CD4-positive, CD25-positive, alpha-beta regulatory T cell (primary cell): Measurements from ENCODE around the gene KCNIP4. TPM values are rescaled to one million over a fixed set of nuclear protein-coding genes. Genes with fewer than 3 reads are reported as not detected.

ENCODE experiments used
- ATAC-seq, 2 donors: fragments of 150-1000 bp; cut with Tn5 transposase; one replicate each; pipeline ENCODE4 v1.10.0; 2021; ENCODE audit warnings: low read depth in 2 of 2, moderate number of reproducible peaks in 2 of 2, moderate library complexity in 1 of 2
- DNase-seq, 3 donors: peaks; one replicate each; pipeline versions ENCODE4 v3.0.0 to v3.0.0-alpha.2; 2012 to 2022; ENCODE audit warnings: mixed read lengths in 1 of 3
- H3K27ac ChIP-seq: one replicate; pipeline ENCODE4 v1.7.0; 2013; ENCODE audit warnings: mild to moderate bottlenecking, low read length; ENCODE audit not compliant: insufficient read depth, poor library complexity, severe bottlenecking
- H3K27me3 ChIP-seq: one replicate; pipeline ENCODE4 v1.7.0; 2013; ENCODE audit warnings: low read length; ENCODE audit not compliant: control insufficient read depth, insufficient read depth
- H3K36me3 ChIP-seq: one replicate; pipeline ENCODE4 v1.7.0; 2013; ENCODE audit warnings: mild to moderate bottlenecking, low read length, moderate library complexity; ENCODE audit not compliant: control insufficient read depth, insufficient read depth
- H3K4me1 ChIP-seq: 2 replicates; pipeline ENCODE4 v1.7.0; 2013; ENCODE audit warnings: mild to moderate bottlenecking, low read length; ENCODE audit not compliant: insufficient read depth, control insufficient read depth, poor library complexity, severe bottlenecking
- H3K4me3 ChIP-seq: one replicate; pipeline ENCODE4 v1.7.0; 2013; ENCODE audit warnings: low read depth, mild to moderate bottlenecking, low read length, moderate library complexity
- H3K9me3 ChIP-seq, 2 experiments: 1 replicate in 1 of 2; 2 replicates in 1 of 2; pipeline ENCODE4 v1.7.0; 2013; ENCODE audit warnings: low read length in 2 of 2, mild to moderate bottlenecking in 1 of 2, moderate library complexity in 1 of 2; ENCODE audit not compliant: control insufficient read depth in 2 of 2
- H3K27ac Mint-ChIP-seq, 3 donors: one replicate each; pipeline ENCODE4 v1.8.0; 2020 to 2022; ENCODE audit warnings: mild to moderate bottlenecking in 3 of 3, mixed read lengths in 3 of 3, moderate library complexity in 2 of 3
- H3K27me3 Mint-ChIP-seq: one replicate; pipeline ENCODE4 v1.8.0; 2022; ENCODE audit warnings: mild to moderate bottlenecking, mixed read lengths
- H3K36me3 Mint-ChIP-seq: one replicate; pipeline ENCODE4 v1.8.0; 2020; ENCODE audit warnings: mixed read lengths
- H3K4me1 Mint-ChIP-seq, 4 donors: one replicate each; pipeline ENCODE4 v1.8.0; 2020 to 2022; ENCODE audit warnings: mixed read lengths in 4 of 4, mild to moderate bottlenecking in 1 of 4
- H3K4me3 Mint-ChIP-seq, 4 donors: one replicate each; pipeline ENCODE4 v1.8.0; 2020 to 2022; ENCODE audit warnings: mild to moderate bottlenecking in 4 of 4, mixed read lengths in 4 of 4, moderate library complexity in 3 of 4
- H3K9me3 Mint-ChIP-seq, 7 donors: one replicate each; pipeline ENCODE4 v1.8.0; 2020 to 2022; ENCODE audit warnings: mixed read lengths in 7 of 7, mild to moderate bottlenecking in 3 of 7, moderate library complexity in 2 of 7
- polyA plus RNA-seq, 4 donors: library from polyadenylated mRNA; unstranded; fragments of 300-500 nt; fragmentation: Illumina TruSeq; gene quantifications; one replicate each; pipeline ENCODE4 v1.2.3, GENCODE V29; 2021
- total RNA-seq: library from RNA; stranded (reverse); gene quantifications from one replicate; pipeline ENCODE4 v1.2.3, GENCODE V29; 2022

The KCNIP4 gene
- total and polyA plus RNA-seq, 5 donors from 2014 or later = 0.09 to 0.24 TPM; not detected in 3

DNA sequence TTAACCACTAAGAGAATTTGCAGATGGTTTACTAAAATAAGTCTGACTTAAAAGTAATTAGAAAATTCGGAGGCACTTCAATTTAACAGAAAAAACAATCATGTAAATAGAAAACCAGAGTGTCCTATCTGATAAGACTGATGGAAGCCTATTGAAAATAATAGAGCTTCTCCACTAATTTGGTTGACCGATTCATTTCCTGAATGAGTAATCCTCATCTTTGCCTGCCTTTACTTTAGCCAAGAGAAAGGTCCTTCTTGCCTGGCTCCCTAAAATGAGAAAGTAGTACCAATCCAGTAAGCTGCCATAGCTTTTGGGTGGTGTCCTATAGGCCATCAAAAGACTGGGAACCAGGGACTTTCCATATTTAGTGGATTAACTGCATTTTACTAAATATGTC lies 48.4 kb downstream of the KCNIP4 start:
- no peaks in the 10 kb centered on the region for H3K27me3 ChIP-seq
- no peaks in the 10 kb centered on the region for H3K4me1 ChIP-seq
- Mint-ChIP-seq H3K27ac (no peak overlapping the region), H3K4me3 (no peak overlapping the region), H3K36me3 (no peaks in the 10 kb centered on the region), H3K27me3 (no peaks in the 10 kb centered on the region), H3K4me1 (no peaks in the 10 kb centered on the region), H3K9me3 (peaks cover 1 to 33% (median 7%) of the 10 kb centered on the region in 7 donors)
- no peak overlapping the region for H3K27ac ChIP-seq
- DNase-seq (no peak), ATAC-seq (no peak)
- no peaks in the 10 kb centered on the region for H3K9me3 ChIP-seq
- H3K36me3 ChIP-seq = no peaks in the 10 kb centered on the region
- H3K4me3 ChIP-seq = no peak overlapping the region

DNA sequence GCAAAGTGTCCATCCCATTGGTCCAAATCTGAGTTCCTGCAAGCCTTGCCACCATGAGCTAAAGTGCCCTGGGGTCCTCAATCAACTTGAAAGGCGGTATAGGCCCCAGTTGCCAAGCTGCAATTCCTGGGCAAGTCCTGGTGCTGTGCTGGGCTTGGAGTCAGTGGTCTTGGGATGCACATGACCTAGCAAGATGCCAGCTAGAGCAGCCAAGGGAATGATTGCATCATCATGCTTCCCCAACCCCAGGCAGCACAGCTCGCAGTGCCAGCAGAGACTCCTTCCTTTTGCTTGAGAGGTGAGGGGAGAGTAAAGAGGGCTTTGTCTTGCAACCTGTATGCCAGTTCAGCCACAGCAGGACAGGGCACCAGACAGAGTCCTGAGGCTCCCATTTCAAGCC lies 50.5 kb downstream of the KCNIP4 start:
- no peaks in the 10 kb centered on the region for H3K27me3 Mint-ChIP-seq
- no peak overlapping the region for H3K4me3 Mint-ChIP-seq
- no peaks in the 10 kb centered on the region for H3K4me1 Mint-ChIP-seq

DNA sequence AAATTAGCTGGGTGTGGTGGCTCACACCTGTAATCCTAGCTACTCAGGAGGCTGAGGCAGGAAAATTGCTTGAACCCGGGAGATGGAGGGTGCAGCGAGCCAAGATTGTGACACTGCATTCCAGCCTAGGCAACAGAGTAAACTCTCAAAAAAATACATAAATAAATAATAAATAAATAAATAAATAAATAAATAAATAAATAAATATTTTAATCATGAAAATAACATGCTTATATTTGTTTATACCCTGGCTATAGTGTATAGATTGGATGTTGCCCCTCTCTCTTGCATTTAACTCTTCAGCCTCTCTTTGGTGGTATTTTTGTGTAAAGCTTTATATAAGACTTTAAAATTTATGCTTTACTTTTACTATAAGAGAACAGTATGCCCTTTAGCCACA lies 51.8 kb downstream of the KCNIP4 start:
- H3K4me1 Mint-ChIP-seq = no peaks in the 10 kb centered on the region
- no peak overlapping the region for H3K27ac Mint-ChIP-seq
- DNase-seq (no peak), ATAC-seq (no peak)
- Histone ChIP-seq H3K4me3 (no peak overlapping the region), H3K4me1 (no peaks in the 10 kb centered on the region), H3K27ac (no peak overlapping the region), H3K36me3 (no peaks in the 10 kb centered on the region), H3K27me3 (no peaks in the 10 kb centered on the region), H3K9me3 (no peaks in the 10 kb centered on the region)
- H3K4me3 Mint-ChIP-seq = no peak overlapping the region
- no peaks in the 10 kb centered on the region for H3K36me3 Mint-ChIP-seq
- H3K27me3 Mint-ChIP-seq = no peaks in the 10 kb centered on the region
- H3K9me3 Mint-ChIP-seq = peaks cover 1 to 33% (median 9%) of the 10 kb centered on the region in 7 donors

More for the DNA sequence above, 50.5 kb downstream of the KCNIP4 start:
- H3K36me3 ChIP-seq = no peaks in the 10 kb centered on the region
- no peaks in the 10 kb centered on the region for H3K36me3 Mint-ChIP-seq
- H3K9me3 ChIP-seq = no peaks in the 10 kb centered on the region
- H3K27ac Mint-ChIP-seq = no peak overlapping the region
- H3K27me3 ChIP-seq = no peaks in the 10 kb centered on the region
- H3K27ac ChIP-seq = no peak overlapping the region
- H3K4me3 ChIP-seq = no peak overlapping the region
- H3K4me1 ChIP-seq = no peaks in the 10 kb centered on the region
- ATAC-seq (no peak), DNase-seq (no peak)
- H3K9me3 Mint-ChIP-seq = peaks cover 1 to 38% (median 12%) of the 10 kb centered on the region in 7 donors

DNA sequence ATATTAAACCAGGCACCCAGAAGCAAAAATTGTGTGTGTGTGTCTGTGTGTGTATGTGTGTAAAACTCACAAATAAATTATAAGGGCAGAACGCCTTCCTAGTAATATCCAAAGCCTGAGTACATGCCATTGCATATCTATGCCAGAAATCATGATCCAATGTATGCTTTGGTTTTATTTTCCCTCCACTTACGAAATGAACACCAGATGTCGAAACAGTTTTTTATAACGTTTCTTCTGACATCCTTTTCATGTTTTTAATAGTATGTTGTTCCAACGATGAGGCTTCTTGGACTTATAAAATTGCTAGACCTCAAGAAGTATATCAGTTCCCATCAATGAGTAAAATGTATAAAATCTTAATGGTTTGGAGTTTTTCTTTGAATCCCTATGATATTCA lies 55.4 kb downstream of the KCNIP4 start:
- Histone ChIP-seq H3K27ac (no peak overlapping the region), H3K9me3 (no peaks in the 10 kb centered on the region), H3K27me3 (no peaks in the 10 kb centered on the region), H3K36me3 (no peaks in the 10 kb centered on the region), H3K4me3 (no peak overlapping the region), H3K4me1 (no peaks in the 10 kb centered on the region)
- Mint-ChIP-seq H3K27me3 (no peaks in the 10 kb centered on the region), H3K4me3 (no peak overlapping the region), H3K4me1 (no peaks in the 10 kb centered on the region), H3K36me3 (no peaks in the 10 kb centered on the region), H3K9me3 (peaks cover 2 to 32% (median 9%) of the 10 kb centered on the region in 7 donors), H3K27ac (no peak overlapping the region)
- ATAC-seq (no peak), DNase-seq (no peak)

DNA sequence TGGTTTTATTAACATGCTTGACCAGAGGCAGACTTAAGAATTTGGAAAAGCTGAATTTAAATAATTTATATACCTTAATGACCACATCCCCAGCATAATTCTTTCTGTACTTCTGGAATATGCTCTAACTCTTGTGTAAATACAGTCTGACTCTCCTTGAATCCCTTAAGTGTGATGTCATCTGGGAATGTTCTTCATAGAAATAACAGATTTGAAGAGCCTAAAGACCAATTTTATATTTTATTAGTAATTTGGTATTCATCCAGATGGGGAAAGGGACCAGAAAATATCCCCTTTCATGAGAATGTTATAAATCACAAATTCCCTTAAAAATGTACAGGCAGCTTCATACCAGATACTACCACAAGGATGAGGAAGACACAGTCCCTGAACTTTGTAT lies 58.3 kb downstream of the KCNIP4 start:
- Histone ChIP-seq H3K36me3 (no peaks in the 10 kb centered on the region), H3K27ac (no peak overlapping the region), H3K27me3 (no peaks in the 10 kb centered on the region), H3K9me3 (no peaks in the 10 kb centered on the region), H3K4me3 (no peak overlapping the region), H3K4me1 (no peaks in the 10 kb centered on the region)
- Mint-ChIP-seq H3K4me1 (no peaks in the 10 kb centered on the region), H3K9me3 (peaks cover 0 to 22% (median 6%) of the 10 kb centered on the region in 7 donors), H3K27ac (no peak overlapping the region), H3K27me3 (no peaks in the 10 kb centered on the region), H3K36me3 (no peaks in the 10 kb centered on the region), H3K4me3 (no peak overlapping the region)
- DNase-seq (no peak), ATAC-seq (no peak)

DNA sequence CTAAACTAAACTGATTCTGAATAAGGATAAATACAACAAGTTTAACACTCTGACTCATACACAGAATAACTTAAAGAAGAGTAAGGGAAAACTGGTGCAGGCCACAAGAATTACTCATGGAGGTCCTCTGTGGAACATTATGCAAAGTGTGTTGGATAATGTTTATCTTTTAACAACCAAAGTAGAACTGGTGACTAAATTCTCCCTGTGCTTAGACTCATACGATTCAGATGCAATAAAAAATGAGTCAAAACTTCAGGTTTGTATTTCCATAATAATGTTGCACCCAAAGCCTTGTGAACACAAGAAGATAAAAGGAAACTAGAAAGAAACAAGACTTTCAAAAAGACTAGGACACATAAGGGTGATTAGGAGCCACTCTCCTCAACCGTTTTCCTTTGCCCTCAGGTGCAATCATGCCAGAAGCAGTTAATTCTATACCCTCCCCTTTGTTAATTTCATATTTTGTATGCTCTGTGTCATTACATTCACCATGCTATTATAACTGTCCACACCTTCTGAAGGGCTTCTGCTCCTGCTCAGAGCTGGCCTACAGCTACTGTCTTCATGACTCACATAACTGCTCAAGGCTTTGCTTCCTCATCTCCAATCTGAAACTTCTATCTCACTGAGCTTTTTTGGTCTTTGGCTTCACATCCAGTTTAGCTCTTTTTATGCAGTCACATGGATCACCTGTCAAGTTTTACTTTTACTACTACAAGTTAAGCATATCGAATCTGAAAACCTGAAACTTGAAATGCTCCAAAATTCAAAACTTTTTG lies 60.2 kb downstream of the KCNIP4 start:
- Mint-ChIP-seq H3K9me3 (peaks cover 0 to 28% (median 3%) of the 10 kb centered on the region in 7 donors), H3K4me1 (no peaks in the 10 kb centered on the region), H3K27me3 (no peaks in the 10 kb centered on the region), H3K36me3 (no peaks in the 10 kb centered on the region), H3K4me3 (no peak overlapping the region), H3K27ac (no peak overlapping the region)
- no peaks in the 10 kb centered on the region for H3K27me3 ChIP-seq
- no peak overlapping the region for H3K27ac ChIP-seq
- H3K4me1 ChIP-seq = no peaks in the 10 kb centered on the region
- DNase-seq (no peak), ATAC-seq (no peak)
- no peaks in the 10 kb centered on the region for H3K36me3 ChIP-seq
- no peaks in the 10 kb centered on the region for H3K9me3 ChIP-seq
- no peak overlapping the region for H3K4me3 ChIP-seq

DNA sequence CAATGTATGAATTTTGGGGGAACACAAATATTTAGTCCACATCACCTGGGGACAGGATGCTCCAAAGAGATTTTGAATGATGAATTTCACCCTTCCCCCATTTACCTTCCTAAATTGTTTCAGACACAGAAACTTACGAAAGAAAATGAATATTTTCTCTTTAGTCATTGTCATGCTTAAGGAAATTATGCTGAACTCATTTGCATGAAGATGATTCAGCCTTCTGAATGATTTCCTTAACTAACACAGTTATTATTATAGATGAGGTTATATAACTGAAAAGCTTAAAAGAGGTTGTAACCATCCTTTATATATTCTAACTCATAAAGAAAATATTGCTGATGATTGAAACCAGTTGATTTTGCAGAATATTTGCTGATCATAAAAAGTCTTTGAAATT lies 61.1 kb downstream of the KCNIP4 start:
- H3K27ac ChIP-seq = no peak overlapping the region
- H3K9me3 ChIP-seq = no peaks in the 10 kb centered on the region
- no peak overlapping the region for H3K4me3 ChIP-seq
- Mint-ChIP-seq H3K27ac (no peak overlapping the region), H3K36me3 (no peaks in the 10 kb centered on the region), H3K9me3 (peaks cover 0 to 28% (median 2%) of the 10 kb centered on the region in 7 donors), H3K4me3 (no peak overlapping the region), H3K4me1 (no peaks in the 10 kb centered on the region), H3K27me3 (no peaks in the 10 kb centered on the region)
- ATAC-seq (no peak), DNase-seq (no peak)
- H3K27me3 ChIP-seq = no peaks in the 10 kb centered on the region
- H3K4me1 ChIP-seq = no peaks in the 10 kb centered on the region
- H3K36me3 ChIP-seq = no peaks in the 10 kb centered on the region

DNA sequence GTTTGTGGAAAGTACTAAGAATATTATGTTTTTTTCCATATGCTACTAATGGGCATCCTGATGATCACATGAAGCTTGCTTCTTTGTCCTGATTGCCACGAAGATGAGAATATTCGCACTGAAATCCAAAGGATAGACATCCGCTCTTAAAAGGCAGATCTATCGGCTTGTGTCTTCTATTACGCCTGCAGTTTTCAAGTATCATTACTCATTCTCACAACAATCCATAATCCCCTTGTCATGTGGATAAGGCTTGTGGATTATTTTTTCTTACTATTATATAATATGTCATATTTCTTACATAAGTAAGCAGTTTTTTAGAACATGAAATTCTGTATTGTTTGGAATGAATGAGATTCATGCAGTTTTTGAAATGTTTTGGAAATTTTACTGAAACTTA lies 62.8 kb downstream of the KCNIP4 start:
- DNase-seq (no peak), ATAC-seq (no peak)
- Mint-ChIP-seq H3K27ac (no peak overlapping the region), H3K4me3 (no peak overlapping the region), H3K4me1 (no peaks in the 10 kb centered on the region), H3K36me3 (no peaks in the 10 kb centered on the region), H3K9me3 (peaks cover 0 to 30% (median 2%) of the 10 kb centered on the region in 7 donors), H3K27me3 (no peaks in the 10 kb centered on the region)
- H3K27me3 ChIP-seq = no peaks in the 10 kb centered on the region
- no peaks in the 10 kb centered on the region for H3K36me3 ChIP-seq
- no peak overlapping the region for H3K4me3 ChIP-seq
- H3K27ac ChIP-seq = no peak overlapping the region
- no peaks in the 10 kb centered on the region for H3K4me1 ChIP-seq
- H3K9me3 ChIP-seq = no peaks in the 10 kb centered on the region
